Measurements from ENCODE around the gene HOXC9. TPM values are rescaled to one million over a fixed set of nuclear protein-coding genes. Genes with fewer than 3 reads are reported as not detected.
A peak's percentile ranks its signal among the peaks of the same experiment; 100 is the strongest.

HOXC9 gene
- total and polyA plus RNA-seq, 2 of the 8 experiments (the other 6 are each of a cell fraction or from before 2014, with no cell fraction given) = not detected

MicroRNAs within 50 kb of the gene (microRNA counts, 767-probe panel; counts per million panel counts)
- 879 counts per million, percentile 95 among the panel's probes with 10 or more counts for microRNA hsa-miR-196a-5p
- microRNA hsa-miR-615-3p = 879 counts per million, percentile 95 among the panel's probes with 10 or more counts
- microRNA hsa-miR-615-5p = 879 counts per million, percentile 95 among the panel's probes with 10 or more counts

Small RNA genes lying within 50 kb of the gene (microRNA-seq; reads per million reads assigned to microRNA genes)
- gene MIR196A2 (ENCODE audit: borderline microRNAs expressed in 2 of 2, borderline number of aligned reads in 2 of 2, borderline replicate concordance in 1 of 2) (0 to 0.46 reads per million in 2 experiments), gene MIR615 (ENCODE audit: borderline microRNAs expressed in 2 of 2, borderline number of aligned reads in 2 of 2, borderline replicate concordance in 1 of 2) (0 to 0.23 reads per million in 2 experiments)

Small RNA genes lying within 50 kb of the gene (small RNA-seq; reads per million reads assigned to genes)
- not detected for gene AC012531.3 (ENCODE audit: insufficient read depth)
- not detected for gene AC012531.4 (ENCODE audit: insufficient read depth)
- not detected for gene HOXC5 (ENCODE audit: insufficient read depth)
- not detected for gene MIR196A2 (ENCODE audit: insufficient read depth)
- not detected for gene MIR615 (ENCODE audit: insufficient read depth)
- gene RF01905 (ENCODE audit: insufficient read depth) = not detected
- not detected for gene RF01906 (ENCODE audit: insufficient read depth)

Other genes with a start within 250 kb of the HOXC9 start
- gene CISTR, start 248.2 kb upstream of the HOXC9 start, total RNA-seq (2021; fragmentation: NEBNext Ultra II Directional; extraction: Animal tissue kit (Norgen Biotek cat#: 25700)) = not detected in 2 replicates
- gene CISTR, start 248.2 kb upstream of the HOXC9 start, polyA plus RNA-seq (2011; rRNA removed) = not detected in 2 replicates
- gene HOXC13, start 61.3 kb upstream of the HOXC9 start, total RNA-seq (2021; fragmentation: NEBNext Ultra II Directional; extraction: Animal tissue kit (Norgen Biotek cat#: 25700)) = 0.13 TPM in 1 of 2 replicates, not detected in the other
- 0.02 TPM in 1 of 2 replicates, not detected in the other for gene HOXC13, start 61.3 kb upstream of the HOXC9 start, polyA plus RNA-seq (2011; rRNA removed)
- gene HOXC12, start 45.3 kb upstream of the HOXC9 start, total RNA-seq (2021; fragmentation: NEBNext Ultra II Directional; extraction: Animal tissue kit (Norgen Biotek cat#: 25700)) = not detected in 2 replicates
- gene HOXC12, start 45.3 kb upstream of the HOXC9 start, polyA plus RNA-seq (2011; rRNA removed) = not detected in 2 replicates
- gene HOXC11, start 27.0 kb upstream of the HOXC9 start, total RNA-seq (2021; fragmentation: NEBNext Ultra II Directional; extraction: Animal tissue kit (Norgen Biotek cat#: 25700)) = not detected in 2 replicates
- gene HOXC11, start 27.0 kb upstream of the HOXC9 start, polyA plus RNA-seq (2011; rRNA removed) = not detected in 2 replicates
- not detected in 2 replicates for gene HOTAIR, start 25.2 kb upstream of the HOXC9 start, total RNA-seq (2021; fragmentation: NEBNext Ultra II Directional; extraction: Animal tissue kit (Norgen Biotek cat#: 25700))
- not detected in 2 replicates for gene HOTAIR, start 25.2 kb upstream of the HOXC9 start, polyA plus RNA-seq (2011; rRNA removed)
- not detected in 2 replicates for gene HOXC10, start 15.0 kb upstream of the HOXC9 start, total RNA-seq (2021; fragmentation: NEBNext Ultra II Directional; extraction: Animal tissue kit (Norgen Biotek cat#: 25700))
- gene HOXC10, start 15.0 kb upstream of the HOXC9 start, polyA plus RNA-seq (2011; rRNA removed) = not detected in 2 replicates
- gene HOXC8, start 8.8 kb downstream of the HOXC9 start, total RNA-seq (2021; fragmentation: NEBNext Ultra II Directional; extraction: Animal tissue kit (Norgen Biotek cat#: 25700)) = not detected in 2 replicates
- not detected in 2 replicates for gene HOXC8, start 8.8 kb downstream of the HOXC9 start, polyA plus RNA-seq (2011; rRNA removed)
- gene HOXC6, start 28.3 kb downstream of the HOXC9 start, total RNA-seq (2021; fragmentation: NEBNext Ultra II Directional; extraction: Animal tissue kit (Norgen Biotek cat#: 25700)) = not detected in 2 replicates
- gene HOXC6, start 28.3 kb downstream of the HOXC9 start, polyA plus RNA-seq (2011; rRNA removed) = not detected in 2 replicates
- gene HOXC5, start 32.9 kb downstream of the HOXC9 start, total RNA-seq (2021; fragmentation: NEBNext Ultra II Directional; extraction: Animal tissue kit (Norgen Biotek cat#: 25700)) = not detected in 2 replicates
- gene HOXC5, start 32.9 kb downstream of the HOXC9 start, polyA plus RNA-seq (2011; rRNA removed) = not detected in 2 replicates
- gene HOXC4, start 53.7 kb downstream of the HOXC9 start, total RNA-seq (2021; fragmentation: NEBNext Ultra II Directional; extraction: Animal tissue kit (Norgen Biotek cat#: 25700)) = not detected in 2 replicates
- not detected in 2 replicates for gene HOXC4, start 53.7 kb downstream of the HOXC9 start, polyA plus RNA-seq (2011; rRNA removed)
- gene SMUG1, start 188.8 kb downstream of the HOXC9 start, total RNA-seq (2021; fragmentation: NEBNext Ultra II Directional; extraction: Animal tissue kit (Norgen Biotek cat#: 25700)) = 15.8 and 18.6 TPM in 2 replicates
- gene SMUG1, start 188.8 kb downstream of the HOXC9 start, polyA plus RNA-seq (2011; rRNA removed) = 35.0 and 35.7 TPM in 2 replicates